Calu3 (cell line): ENCODE results near the gene TFRC. TPM values are rescaled to one million over a fixed set of nuclear protein-coding genes. Genes with fewer than 3 reads are reported as not detected.
A peak's percentile ranks its signal among the peaks of the same experiment; 100 is the strongest.
"Not testable (repeated sequence)": the region's sequence is repeated elsewhere in the genome, so short reads cannot be mapped to it uniquely, and the experiment has no call there.

ENCODE experiments used
- BruUV-seq: library from RNA; stranded (reverse); fragments of 400-500 nt; replicated peaks from 2 replicates; lab custom pipeline; 2021; lab: Mats Ljungman, UMichigan
- CTCF ChIA-PET: fragments of 300-600 bp; sonication (Branson Sonifier 250); formaldehyde crosslinking; loops from one replicate; lab custom pipeline; 2022; ENCODE audit warnings: antibody characterized with exemption; lab: Charles Lee
- DNase-seq: peaks from one replicate; pipeline ENCODE4 v3.0.0; 2022
- H3K27ac Mint-ChIP-seq: one replicate; pipeline ENCODE4 v1.8.0; 2022; ENCODE audit warnings: mixed read lengths; ENCODE audit not compliant: unreplicated experiment
- H3K27me3 Mint-ChIP-seq: one replicate; pipeline ENCODE4 v1.8.0; 2022; ENCODE audit warnings: mixed read lengths; ENCODE audit not compliant: unreplicated experiment
- H3K36me3 Mint-ChIP-seq: one replicate; pipeline ENCODE4 v1.8.0; 2022; ENCODE audit warnings: mild to moderate bottlenecking, moderate library complexity, mixed read lengths; ENCODE audit not compliant: insufficient read depth, unreplicated experiment
- H3K4me1 Mint-ChIP-seq: one replicate; pipeline ENCODE4 v1.8.0; 2022; ENCODE audit warnings: mild to moderate bottlenecking, low read depth, mixed read lengths; ENCODE audit not compliant: unreplicated experiment
- H3K4me3 Mint-ChIP-seq: one replicate; pipeline ENCODE4 v1.8.0; 2022; ENCODE audit warnings: mild to moderate bottlenecking, low read depth, moderate library complexity, mixed read lengths; ENCODE audit not compliant: unreplicated experiment
- H3K9me3 Mint-ChIP-seq: one replicate; pipeline ENCODE4 v1.8.0; 2022; ENCODE audit warnings: low read depth, mixed read lengths; ENCODE audit not compliant: unreplicated experiment
- intact Hi-C: fragments of 100-400 bp; cut with micrococcal nuclease; formaldehyde crosslinking; loops from one replicate; pipeline ENCODE4 v1.10.0; 2022; ENCODE audit not compliant: unreplicated experiment
- total RNA-seq: library from RNA; stranded (reverse); gene quantifications from 2 replicates; pipeline ENCODE4 v1.2.3, GENCODE V29; 2022
- TF ChIP-seq, protein P1 (sequence below): fragments of 200-600 bp; IDR thresholded peaks from one replicate; pipeline ENCODE4 v1.8.0; 2022; ENCODE audit warnings: antibody characterized with exemption; ENCODE audit not compliant: unreplicated experiment

The TFRC gene
- total RNA-seq, 1 experiment from 2014 or later: 457 TPM

DNA sequence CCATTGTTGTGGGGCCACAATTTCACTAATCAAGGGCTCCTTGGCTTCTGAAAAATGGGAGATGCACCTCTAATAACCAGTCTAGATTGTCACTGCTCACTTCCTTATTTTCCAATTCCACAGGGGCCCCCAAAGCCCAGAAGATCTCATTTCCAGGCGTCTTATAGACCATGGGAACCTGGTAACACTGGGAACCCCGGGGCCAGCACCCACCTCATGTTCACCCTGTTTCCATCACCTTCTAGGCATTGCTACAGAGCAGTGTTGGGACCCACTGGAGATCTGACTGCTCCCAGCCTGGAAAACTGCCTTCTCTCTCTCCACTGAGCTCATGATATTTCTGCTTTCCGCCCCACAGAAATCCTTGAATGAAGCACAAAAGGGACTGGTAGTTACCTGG is 61.5 kb downstream of the TFRC start:
- CTCF ChIA-PET: interaction anchor here (0.7 kb wide), 1 partner anchor 303 kb away, joined by 3 read pairs; no protein-coding TSS in a partner anchor
- DNase-seq: no peak
- H3K9me3 Mint-ChIP-seq: no peaks in the 10 kb centered on the region
- H3K27me3 Mint-ChIP-seq: peaks cover 55% of the 10 kb centered on the region
- no TSS peak for BruUV-seq
- peaks cover 7% of the 10 kb centered on the region for H3K4me1 Mint-ChIP-seq
- TF ChIP-seq, protein P1, sequence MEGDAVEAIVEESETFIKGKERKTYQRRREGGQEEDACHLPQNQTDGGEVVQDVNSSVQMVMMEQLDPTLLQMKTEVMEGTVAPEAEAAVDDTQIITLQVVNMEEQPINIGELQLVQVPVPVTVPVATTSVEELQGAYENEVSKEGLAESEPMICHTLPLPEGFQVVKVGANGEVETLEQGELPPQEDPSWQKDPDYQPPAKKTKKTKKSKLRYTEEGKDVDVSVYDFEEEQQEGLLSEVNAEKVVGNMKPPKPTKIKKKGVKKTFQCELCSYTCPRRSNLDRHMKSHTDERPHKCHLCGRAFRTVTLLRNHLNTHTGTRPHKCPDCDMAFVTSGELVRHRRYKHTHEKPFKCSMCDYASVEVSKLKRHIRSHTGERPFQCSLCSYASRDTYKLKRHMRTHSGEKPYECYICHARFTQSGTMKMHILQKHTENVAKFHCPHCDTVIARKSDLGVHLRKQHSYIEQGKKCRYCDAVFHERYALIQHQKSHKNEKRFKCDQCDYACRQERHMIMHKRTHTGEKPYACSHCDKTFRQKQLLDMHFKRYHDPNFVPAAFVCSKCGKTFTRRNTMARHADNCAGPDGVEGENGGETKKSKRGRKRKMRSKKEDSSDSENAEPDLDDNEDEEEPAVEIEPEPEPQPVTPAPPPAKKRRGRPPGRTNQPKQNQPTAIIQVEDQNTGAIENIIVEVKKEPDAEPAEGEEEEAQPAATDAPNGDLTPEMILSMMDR: no peak
- no peak overlapping the region for H3K4me3 Mint-ChIP-seq
- H3K27ac Mint-ChIP-seq: no peak overlapping the region
- no peaks in the 10 kb centered on the region for H3K36me3 Mint-ChIP-seq
- intact Hi-C loops: loop anchor here (2.0 kb wide), 1 partner anchor 174 kb away; no protein-coding TSS in a partner anchor

DNA sequence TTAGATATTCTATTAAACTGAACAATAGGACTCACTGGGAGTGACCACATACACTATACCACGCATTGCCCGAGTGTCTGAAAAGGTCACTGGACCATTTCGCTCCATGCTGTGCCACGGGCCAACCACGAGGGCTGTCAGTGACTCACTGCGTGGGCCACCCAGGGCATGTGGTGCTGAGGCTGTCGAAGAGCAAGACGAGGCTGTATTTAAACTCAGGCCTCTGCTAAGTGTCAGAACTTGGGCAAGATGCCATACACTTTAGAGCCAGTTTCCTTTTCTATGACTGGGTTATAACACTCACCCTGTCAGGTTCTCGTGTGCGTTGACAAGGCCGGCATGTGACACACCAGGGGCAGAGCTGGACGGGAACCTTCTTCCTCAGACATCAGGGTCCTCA is 62.3 kb downstream of the TFRC start:
- H3K9me3 Mint-ChIP-seq, H3K27ac Mint-ChIP-seq, H3K36me3 Mint-ChIP-seq, intact Hi-C loops, H3K4me3 Mint-ChIP-seq, H3K4me1 Mint-ChIP-seq, DNase-seq, BruUV-seq: not testable (repeated sequence)
- peaks cover 55% of the 10 kb centered on the region for H3K27me3 Mint-ChIP-seq
- CTCF ChIA-PET: interaction anchor here (0.7 kb wide), 1 partner anchor 302 kb away, joined by 3 read pairs; no protein-coding TSS in a partner anchor

DNA sequence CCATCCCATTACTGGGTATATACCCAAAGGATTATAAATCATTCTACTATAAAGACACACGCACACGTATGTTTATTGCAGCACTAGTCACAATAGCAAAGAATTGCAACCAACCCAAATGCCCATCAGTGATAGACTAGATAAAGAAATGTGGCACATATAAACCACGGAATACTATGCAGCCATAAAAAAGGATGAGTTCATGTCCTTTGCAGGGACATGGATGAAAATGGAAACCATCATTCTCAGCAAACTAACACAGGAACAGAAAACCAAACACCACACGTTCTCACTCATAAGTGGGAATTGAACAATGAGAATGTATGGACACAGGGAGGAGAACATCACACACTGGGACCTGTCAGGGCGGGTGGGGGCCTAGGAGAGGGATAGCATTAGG is 63.7 kb downstream of the TFRC start:
- CTCF ChIA-PET, H3K27ac Mint-ChIP-seq, H3K9me3 Mint-ChIP-seq, BruUV-seq, DNase-seq, intact Hi-C loops, H3K36me3 Mint-ChIP-seq, H3K4me1 Mint-ChIP-seq, H3K4me3 Mint-ChIP-seq: not testable (repeated sequence)
- H3K27me3 Mint-ChIP-seq: peaks cover 54% of the 10 kb centered on the region

DNA sequence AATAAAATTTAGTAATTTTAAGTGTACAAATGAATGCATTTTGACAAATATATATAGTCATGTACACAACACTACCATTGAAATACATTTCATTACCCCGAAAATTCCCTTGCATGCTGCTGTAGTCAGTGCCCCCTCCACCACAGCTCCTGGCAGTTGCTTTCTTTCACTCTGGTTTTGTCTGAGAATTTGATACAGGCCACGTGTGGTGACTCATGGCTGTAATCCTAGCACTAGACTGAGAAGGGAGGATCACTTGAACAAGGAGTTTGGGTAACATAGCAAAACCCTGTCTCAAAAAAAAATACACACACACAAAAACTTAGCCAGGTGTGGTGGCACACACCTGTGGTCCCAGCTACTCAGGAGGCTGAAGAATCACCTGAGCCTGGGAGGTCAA is 65.4 kb downstream of the TFRC start:
- intact Hi-C loops: no loop called here
- peak; percentile 19 for DNase-seq
- TF ChIP-seq, protein P1: no peak
- no peak overlapping the region for H3K27ac Mint-ChIP-seq
- CTCF ChIA-PET: no interaction called here
- peaks cover 7% of the 10 kb centered on the region for H3K4me1 Mint-ChIP-seq
- H3K27me3 Mint-ChIP-seq: peaks cover 37% of the 10 kb centered on the region
- no peaks in the 10 kb centered on the region for H3K36me3 Mint-ChIP-seq
- H3K9me3 Mint-ChIP-seq: no peaks in the 10 kb centered on the region
- BruUV-seq: no TSS peak
- no peak overlapping the region for H3K4me3 Mint-ChIP-seq

DNA sequence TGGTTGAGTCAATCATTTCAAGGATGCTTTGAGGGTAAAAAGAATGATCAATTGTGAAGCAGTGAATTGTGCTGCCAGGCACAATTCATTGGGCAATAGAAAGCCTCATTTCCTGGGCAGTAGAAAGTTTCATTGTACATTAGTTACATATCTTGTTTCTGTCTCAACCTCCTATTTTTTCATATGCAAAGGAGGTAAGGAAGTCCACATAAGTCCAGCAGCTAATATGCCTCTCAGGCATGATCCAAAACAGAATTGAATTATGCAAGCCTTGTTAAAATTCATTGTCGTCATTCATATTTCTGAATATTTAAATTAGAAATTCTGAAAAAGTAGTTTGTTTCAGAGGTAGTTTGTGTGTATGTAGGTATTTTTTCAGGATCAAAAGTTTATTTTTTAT is 65.8 kb downstream of the TFRC start:
- no peak overlapping the region for H3K4me3 Mint-ChIP-seq
- TF ChIP-seq, protein P1: no peak
- CTCF ChIA-PET: no interaction called here
- no peaks in the 10 kb centered on the region for H3K9me3 Mint-ChIP-seq
- intact Hi-C loops: no loop called here
- H3K27me3 Mint-ChIP-seq: peaks cover 34% of the 10 kb centered on the region
- H3K27ac Mint-ChIP-seq: no peak overlapping the region
- no peak for DNase-seq
- no TSS peak for BruUV-seq
- H3K4me1 Mint-ChIP-seq: peaks cover 7% of the 10 kb centered on the region
- no peaks in the 10 kb centered on the region for H3K36me3 Mint-ChIP-seq
